Heart right ventricle (tissue), 16 donors: ENCODE results near the gene GAK. TPM values are rescaled to one million over a fixed set of nuclear protein-coding genes. Genes with fewer than 3 reads are reported as not detected.
A peak's percentile ranks its signal among the peaks of the same experiment; 100 is the strongest.

Experiments
- ATAC-seq, 8 donors: fragments of 200-7000 bp; cut with Tn5 transposase; one replicate each; pipeline ENCODE4 v1.9.1; 2020; ENCODE audit warnings: mild to moderate bottlenecking in 8 of 8, moderate library complexity in 8 of 8, moderate number of reproducible peaks in 1 of 8
- DNase-seq, 2 donors: peaks; one replicate each; pipeline ENCODE4 v3.0.0-alpha.2; 2020
- H3K27ac ChIP-seq, 10 donors: fragments of 200-600 bp; sonication (generic) in 2 of 10; one replicate each; pipeline versions ENCODE4 v1.5.0 to v1.8.0; 2020 to 2022; ENCODE audit warnings: mild to moderate bottlenecking in 3 of 10
- H3K27me3 ChIP-seq, 7 donors: fragments of 200-600 bp; one replicate each; pipeline ENCODE4 v1.8.0; 2021 to 2022; ENCODE audit warnings: mild to moderate bottlenecking in 2 of 7
- H3K36me3 ChIP-seq, 9 donors: fragments of 200-600 bp; sonication (generic) in 1 of 9; one replicate each; pipeline versions ENCODE4 v1.5.0 to v1.8.0; 2020 to 2022; ENCODE audit warnings: mild to moderate bottlenecking in 2 of 9
- H3K4me1 ChIP-seq, 9 donors: fragments of 200-600 bp; sonication (generic) in 1 of 9; one replicate each; pipeline versions ENCODE4 v1.5.0 to v1.8.0; 2020 to 2022; ENCODE audit warnings: mild to moderate bottlenecking in 4 of 9
- H3K4me3 ChIP-seq, 10 donors: fragments of 200-600 bp; sonication (generic) in 2 of 10; one replicate each; pipeline versions ENCODE4 v1.5.0 to v1.8.0; 2020 to 2022; ENCODE audit warnings: mild to moderate bottlenecking in 7 of 10, moderate library complexity in 2 of 10
- H3K9me3 ChIP-seq, 11 donors: fragments of 200-600 bp in 10 of 11; sonication (generic) in 2 of 11; one replicate each; pipeline versions ENCODE4 v1.5.0 to v1.8.0; 2013 to 2022; ENCODE audit warnings: mild to moderate bottlenecking in 2 of 11, control low read depth in 1 of 11, moderate library complexity in 1 of 11
- CTCF ChIP-seq, 9 donors: fragments of 200-600 bp; sonication (generic) in 2 of 9; IDR thresholded peaks; one replicate each; pipeline versions ENCODE4 v1.5.0 to v1.8.0; 2021 to 2022; ENCODE audit warnings: antibody characterized with exemption in 9 of 9, mild to moderate bottlenecking in 5 of 9, moderate library complexity in 1 of 9
- WGBS, 2 donors: extraction: QIAGEN DNeasy Blood & Tissue Kit; methylation state at CpG; one replicate each; pipeline ENCODE4 v1.1.7; 2013; ENCODE audit warnings: inconsistent platforms in 1 of 2; 5-methylcytosine and 5-hydroxymethylcytosine counted together
- intact Hi-C, 10 donors: fragments of 100-400 bp; cut with DNase I; formaldehyde crosslinking; loops; one replicate each; pipeline versions ENCODE4 v1.11.1 to v1.14.2; 2022
- polyA plus RNA-seq, 2 donors: library from polyadenylated mRNA; stranded (reverse); fragments of 200-250 nt; gene quantifications; one replicate each; pipeline ENCODE4 v1.2.3, GENCODE V29; 2013
- total RNA-seq, 10 donors: library from RNA; stranded (reverse); fragmentation: NEBNext Ultra II Directional in 3 of 10; extraction: Animal tissue kit (Norgen Biotek cat#: 25700) in 3 of 10; gene quantifications; one replicate each; pipeline versions ENCODE4 v1.2.1 to v1.2.4, GENCODE V29; 2021 to 2023
- donor health status: Arrhythmogenic right ventricular cardiomyopathy.
- donor health status: ischemic (EF 13 %, LVEDD 7.1; RV severe dilation, severe dysfunction).
- donor health status: healthy with polysubstance abuse.
- donor health status: DM: no; HTN: yes; CAD: no.
- donor health status: DM: no; HTN: no; CAD: no.
- donor health status: ischemic (EF 25% LVEDD 6.9; RV normal size, moderate dysfunction).
- donor health status: ischemic (EF 25% LVEDD 5.7; RV mildly dilated, moderate dysfunction).
- donor health status: healthy.
- donor health status: DM: yes; HTN: yes; CAD: no.
- donor health status: Ischemic cardiomyopathy.
- donor health status: ischemic (EF 35%, LVEDD 5.7; RV mildly dilated, moderate dysfunction).
- donor health status: nonischemic (EF 11% LVEDD 7.7; RV severe dilation, severe dysfunction).
- donor health status: DM: yes; HTN: yes; CAD: no.
- donor health status: PGD.
- donor health status: ischemic (EF 29% LVEDD 5.4; RV normal size, mild dysfunction).
- donor health status: nonischemic (EF 23%, LVEDD 6.1; RV moderate dilation, normal function).

The GAK gene
- total and polyA plus RNA-seq, 12 donors, result 21.0 to 105 (median 29.2) TPM

- H3K27ac ChIP-seq, result no peak overlapping the region
- WGBS, 2 donors, result 89 to 93% methylated on average over 13 of the region's 13 CpGs
- ATAC-seq (no peak), DNase-seq (no peak)
- peaks cover 0 to 6% (median 0%) of the 10 kb centered on the region in 9 donors for H3K4me1 ChIP-seq
- TF ChIP-seq CTCF (IDR thresholded peaks at IDR 0.05), result no peak
- no peaks in the 10 kb centered on the region for H3K27me3 ChIP-seq
- H3K36me3 ChIP-seq, result peaks cover 0 to 34% (median 8%) of the 10 kb centered on the region in 9 donors
- H3K4me3 ChIP-seq, result no peak overlapping the region
- no peaks in the 10 kb centered on the region for H3K9me3 ChIP-seq
- intact Hi-C loops, result no loop called here
Measured at GRCh38 chr4:948936-949300, 16.8 kb upstream of the GAK start.

GRCh38 chr4:948101-948935 is 16.2 kb upstream of the GAK start:
- no peak for TF ChIP-seq CTCF (IDR thresholded peaks at IDR 0.05)
- peak in 2 of 8 donors; percentile 26 to 29 for ATAC-seq
- 76 to 77% methylated on average over 33 of the region's 33 CpGs for WGBS, 2 donors
- no peaks in the 10 kb centered on the region for H3K27me3 ChIP-seq
- H3K9me3 ChIP-seq, result no peaks in the 10 kb centered on the region
- intact Hi-C loops, result no loop called here
- H3K36me3 ChIP-seq, result peaks cover 0 to 34% (median 3%) of the 10 kb centered on the region in 9 donors
- H3K4me1 ChIP-seq, result peaks cover 0 to 6% (median 0%) of the 10 kb centered on the region in 9 donors
- peak in 1 of 2 donors; percentile 10 for DNase-seq
- no peak overlapping the region for H3K27ac ChIP-seq
- no peak overlapping the region for H3K4me3 ChIP-seq

GRCh38 chr4:947491-947971 is 15.4 kb upstream of the GAK start:
- Histone ChIP-seq H3K27ac (no peak overlapping the region), H3K9me3 (no peaks in the 10 kb centered on the region), H3K4me3 (no peak overlapping the region), H3K36me3 (peaks cover 0 to 29% (median 0%) of the 10 kb centered on the region in 9 donors), H3K4me1 (peaks cover 0 to 6% (median 0%) of the 10 kb centered on the region in 9 donors), H3K27me3 (no peaks in the 10 kb centered on the region)
- ATAC-seq (peak in 2 of 8 donors; percentile 9 to 35), DNase-seq (no peak)
- no peak for TF ChIP-seq CTCF (IDR thresholded peaks at IDR 0.05)
- WGBS, 2 donors, result 95 to 96% methylated on average over 18 to 19 of the region's 19 CpGs
- intact Hi-C loops, result no loop called here

GRCh38 chr4:946517-947471 is 14.7 kb upstream of the GAK start:
- no peak for TF ChIP-seq CTCF (IDR thresholded peaks at IDR 0.05)
- intact Hi-C loops, result no loop called here
- 68 to 71% methylated on average over 62 of the region's 62 CpGs for WGBS, 2 donors

More at GRCh38 chr4:946517-947471, 14.7 kb upstream of the GAK start:
- H3K27ac ChIP-seq, result no peak overlapping the region
- DNase-seq, result no peak
- ATAC-seq, result no peak
- H3K4me3 ChIP-seq, result no peak overlapping the region
- H3K9me3 ChIP-seq, result no peaks in the 10 kb centered on the region
- peaks cover 0 to 6% (median 0%) of the 10 kb centered on the region in 9 donors for H3K4me1 ChIP-seq
- H3K36me3 ChIP-seq, result peaks cover 0 to 24% (median 0%) of the 10 kb centered on the region in 9 donors
- H3K27me3 ChIP-seq, result no peaks in the 10 kb centered on the region
